Gastroesophageal sphincter (tissue), 3 donors: ENCODE results near the gene CCDC188.

ENCODE experiments used
- POLR2AphosphoS5 ChIP-seq: sonication (generic); formaldehyde crosslinking; IDR thresholded peaks from one replicate; pipeline ENCODE4 v1.6.1; 2017; ENCODE audit warnings: antibody characterized with exemption
- TF ChIP-seq, protein P1 (sequence below), 4 experiments: fragments of 200-600 bp in 2 of 4; fragments of 450-650 bp in 2 of 4; sonication (generic) in 1 of 4; IDR thresholded peaks; one replicate each; pipeline ENCODE4 v1.5.1; 2017 to 2019; ENCODE audit warnings: antibody characterized with exemption in 4 of 4, mild to moderate bottlenecking in 2 of 4, moderate library complexity in 2 of 4

DNA sequence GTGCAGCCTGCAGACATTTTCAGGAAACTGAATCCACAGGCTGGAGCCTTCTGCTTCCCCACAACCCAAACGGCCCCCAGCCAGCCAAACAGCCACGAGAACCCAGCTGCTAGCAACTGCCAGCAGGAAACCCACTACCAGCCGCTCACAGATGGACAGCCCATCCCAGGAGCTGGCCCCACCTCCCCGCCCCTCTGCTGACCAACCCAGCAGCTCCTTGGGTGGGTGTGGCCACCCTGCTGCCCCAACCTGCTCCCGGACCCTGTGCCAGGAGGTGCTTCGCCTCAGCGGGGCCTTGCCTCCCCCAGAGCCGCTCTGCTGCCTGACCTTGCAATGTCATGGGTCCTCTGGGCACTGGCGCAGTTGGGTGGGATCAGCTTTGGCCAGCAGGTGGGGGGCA is 8.2 kb upstream of the CCDC188 start:
- TF ChIP-seq, protein P1, sequence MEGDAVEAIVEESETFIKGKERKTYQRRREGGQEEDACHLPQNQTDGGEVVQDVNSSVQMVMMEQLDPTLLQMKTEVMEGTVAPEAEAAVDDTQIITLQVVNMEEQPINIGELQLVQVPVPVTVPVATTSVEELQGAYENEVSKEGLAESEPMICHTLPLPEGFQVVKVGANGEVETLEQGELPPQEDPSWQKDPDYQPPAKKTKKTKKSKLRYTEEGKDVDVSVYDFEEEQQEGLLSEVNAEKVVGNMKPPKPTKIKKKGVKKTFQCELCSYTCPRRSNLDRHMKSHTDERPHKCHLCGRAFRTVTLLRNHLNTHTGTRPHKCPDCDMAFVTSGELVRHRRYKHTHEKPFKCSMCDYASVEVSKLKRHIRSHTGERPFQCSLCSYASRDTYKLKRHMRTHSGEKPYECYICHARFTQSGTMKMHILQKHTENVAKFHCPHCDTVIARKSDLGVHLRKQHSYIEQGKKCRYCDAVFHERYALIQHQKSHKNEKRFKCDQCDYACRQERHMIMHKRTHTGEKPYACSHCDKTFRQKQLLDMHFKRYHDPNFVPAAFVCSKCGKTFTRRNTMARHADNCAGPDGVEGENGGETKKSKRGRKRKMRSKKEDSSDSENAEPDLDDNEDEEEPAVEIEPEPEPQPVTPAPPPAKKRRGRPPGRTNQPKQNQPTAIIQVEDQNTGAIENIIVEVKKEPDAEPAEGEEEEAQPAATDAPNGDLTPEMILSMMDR (IDR thresholded peaks at IDR 0.05) = no peak
- TF ChIP-seq POLR2AphosphoS5 = no peak
